ENCODE measurements around the gene CSNK1G3. TPM values are rescaled to one million over a fixed set of nuclear protein-coding genes. Genes with fewer than 3 reads are reported as not detected.

CSNK1G3 gene
- total RNA-seq, 5 donors from 2014 or later (not counting 1 experiment from before 2014, with no cell fraction given), result 59.0 to 73.5 (median 71.9) TPM

GRCh38 chr5:123585871-123586270 is 73.9 kb downstream of the CSNK1G3 start:
- POLR2A ChIA-PET, result no interaction called here

GRCh38 chr5:123594434-123594833 is 82.5 kb downstream of the CSNK1G3 start:
- Mint-ChIP-seq H3K27ac (no peak overlapping the region), H3K4me1 (no peaks in the 10 kb centered on the region), H3K36me3 (peaks cover 47% of the 10 kb centered on the region), H3K27me3 (no peaks in the 10 kb centered on the region), H3K4me3 (no peak overlapping the region), H3K9me3 (no peaks in the 10 kb centered on the region)
- Histone ChIP-seq H3K4me1 (ENCODE audit: control insufficient read depth in 1 of 2, extremely low read depth in 1 of 2, insufficient read depth in 2 of 2, low read length in 2 of 2) (no peaks in the 10 kb centered on the region), H3K27ac (ENCODE audit: low read length) (no peak overlapping the region), H3K4me3 (ENCODE audit: control insufficient read depth in 1 of 2, extremely low read depth in 1 of 2, low read length in 1 of 2) (no peak overlapping the region), H3K27me3 (replicated peaks in 1 of 2; ENCODE audit: control insufficient read depth in 2 of 2, extremely low read depth in 1 of 2, insufficient read depth in 2 of 2, low read length in 1 of 2) (no peaks in the 10 kb centered on the region), H3K9me3 (no peaks in the 10 kb centered on the region), H3K36me3 (ENCODE audit: control insufficient read depth in 2 of 2, extremely low read depth in 1 of 2, insufficient read depth in 1 of 2, low read length in 1 of 2) (peaks cover 0 to 11% of the 10 kb centered on the region in 2 donors)
- DNase-seq, result no peak
- no peak for ATAC-seq (replicated peaks in 1 of 4)
- ChIA-PET POLR2A (interaction anchor here in 1 of 2 donors (0.6 kb wide), 2 partner anchors 15 to 761 kb away, joined by 4 to 7 read pairs; no protein-coding TSS in a partner anchor), CTCF (interaction anchor here (0.9 to 2.1 kb wide), 5 partner anchors 13 to 17 kb away, joined by 3 to 10 read pairs (median 4); no protein-coding TSS in a partner anchor)

More at GRCh38 chr5:123585871-123586270, 73.9 kb downstream of the CSNK1G3 start:
- no peaks in the 10 kb centered on the region for H3K27me3 Mint-ChIP-seq
- 89% methylated on average over 1 of the region's 2 CpGs for WGBS (ENCODE audit: insufficient coverage)
- Histone ChIP-seq H3K4me3 (ENCODE audit: control insufficient read depth in 1 of 2, extremely low read depth in 1 of 2, low read length in 1 of 2) (no peak overlapping the region), H3K27me3 (replicated peaks in 1 of 2; ENCODE audit: control insufficient read depth in 2 of 2, extremely low read depth in 1 of 2, insufficient read depth in 2 of 2, low read length in 1 of 2) (no peaks in the 10 kb centered on the region), H3K27ac (ENCODE audit: low read length) (no peak overlapping the region), H3K9me3 (no peaks in the 10 kb centered on the region), H3K4me1 (ENCODE audit: control insufficient read depth in 1 of 2, extremely low read depth in 1 of 2, insufficient read depth in 2 of 2, low read length in 2 of 2) (no peaks in the 10 kb centered on the region), H3K36me3 (ENCODE audit: control insufficient read depth in 2 of 2, extremely low read depth in 1 of 2, insufficient read depth in 1 of 2, low read length in 1 of 2) (peaks cover 0 to 2% of the 10 kb centered on the region in 2 donors)
- H3K4me1 Mint-ChIP-seq, result peaks cover 0 to 3% (median 0%) of the 10 kb centered on the region in 3 donors
- CTCF ChIA-PET, result interaction anchor here in 1 of 2 donors (1.3 kb wide), 1 partner anchor 17 kb away, joined by 3 read pairs; no protein-coding TSS in a partner anchor
- ATAC-seq (replicated peaks in 1 of 4), result no peak
- H3K4me3 Mint-ChIP-seq, result no peak overlapping the region
- H3K27ac Mint-ChIP-seq, result no peak overlapping the region
- peaks cover 36% of the 10 kb centered on the region for H3K36me3 Mint-ChIP-seq
- no peak for DNase-seq
- H3K9me3 Mint-ChIP-seq, result no peaks in the 10 kb centered on the region

DNA sequence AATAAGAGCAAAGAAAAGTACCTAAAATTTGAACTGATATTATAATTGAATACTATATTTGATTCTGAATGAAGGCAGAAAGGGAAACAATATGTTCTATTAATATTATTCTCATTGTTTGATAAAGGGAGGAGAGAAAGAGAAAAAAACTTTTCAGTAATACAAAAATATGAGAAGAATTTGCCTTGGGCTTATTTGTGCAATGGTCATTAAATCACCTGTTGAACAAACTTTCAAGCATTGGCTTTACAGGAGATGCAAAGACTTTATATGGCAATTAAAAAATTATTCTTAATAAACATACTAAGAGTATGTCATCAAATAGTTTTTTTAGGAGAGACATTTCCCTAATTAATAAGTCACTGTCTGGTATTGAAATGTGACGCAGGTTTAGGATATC is 85.0 kb downstream of the CSNK1G3 start:
- H3K4me3 ChIP-seq (ENCODE audit: control insufficient read depth in 1 of 2, extremely low read depth in 1 of 2, low read length in 1 of 2), result no peak overlapping the region
- H3K4me1 ChIP-seq (ENCODE audit: control insufficient read depth in 1 of 2, extremely low read depth in 1 of 2, insufficient read depth in 2 of 2, low read length in 2 of 2), result no peaks in the 10 kb centered on the region
- ATAC-seq (replicated peaks in 1 of 4), result no peak
- no peaks in the 10 kb centered on the region for H3K9me3 ChIP-seq
- WGBS (ENCODE audit: insufficient coverage), result no CpG with 5 or more reads among the region's 1 CpG
- Mint-ChIP-seq H3K27me3 (no peaks in the 10 kb centered on the region), H3K36me3 (peaks cover 42% of the 10 kb centered on the region), H3K4me3 (no peak overlapping the region), H3K9me3 (no peaks in the 10 kb centered on the region), H3K27ac (no peak overlapping the region), H3K4me1 (peaks cover 0 to 3% (median 0%) of the 10 kb centered on the region in 3 donors)
- H3K27ac ChIP-seq (ENCODE audit: low read length), result no peak overlapping the region
- no peak for DNase-seq
- CTCF ChIA-PET, result no interaction called here
- POLR2A ChIA-PET, result no interaction called here
- no peaks in the 10 kb centered on the region for H3K27me3 ChIP-seq (replicated peaks in 1 of 2; ENCODE audit: control insufficient read depth in 2 of 2, extremely low read depth in 1 of 2, insufficient read depth in 2 of 2, low read length in 1 of 2)
- peaks cover 0 to 8% of the 10 kb centered on the region in 2 donors for H3K36me3 ChIP-seq (ENCODE audit: control insufficient read depth in 2 of 2, extremely low read depth in 1 of 2, insufficient read depth in 1 of 2, low read length in 1 of 2)

GRCh38 chr5:123598028-123598689 is 86.2 kb downstream of the CSNK1G3 start:
- Mint-ChIP-seq H3K27me3 (no peaks in the 10 kb centered on the region), H3K4me3 (no peak overlapping the region), H3K4me1 (peaks cover 0 to 3% (median 0%) of the 10 kb centered on the region in 3 donors), H3K36me3 (peaks cover 41% of the 10 kb centered on the region), H3K27ac (no peak overlapping the region), H3K9me3 (no peaks in the 10 kb centered on the region)
- Histone ChIP-seq H3K36me3 (ENCODE audit: control insufficient read depth in 2 of 2, extremely low read depth in 1 of 2, insufficient read depth in 1 of 2, low read length in 1 of 2) (peaks cover 0 to 8% of the 10 kb centered on the region in 2 donors), H3K27ac (ENCODE audit: low read length) (no peak overlapping the region), H3K4me3 (ENCODE audit: control insufficient read depth in 1 of 2, extremely low read depth in 1 of 2, low read length in 1 of 2) (no peak overlapping the region), H3K9me3 (no peaks in the 10 kb centered on the region), H3K27me3 (replicated peaks in 1 of 2; ENCODE audit: control insufficient read depth in 2 of 2, extremely low read depth in 1 of 2, insufficient read depth in 2 of 2, low read length in 1 of 2) (no peaks in the 10 kb centered on the region), H3K4me1 (ENCODE audit: control insufficient read depth in 1 of 2, extremely low read depth in 1 of 2, insufficient read depth in 2 of 2, low read length in 2 of 2) (no peaks in the 10 kb centered on the region)
- ATAC-seq (replicated peaks in 1 of 4) (no peak), DNase-seq (no peak)
- 81% methylated on average over 2 of the region's 5 CpGs for WGBS (ENCODE audit: insufficient coverage)
- ChIA-PET POLR2A (interaction anchor here in 1 of 2 donors (0.5 kb wide), 1 partner anchor 21 kb away, joined by 6 read pairs; no protein-coding TSS in a partner anchor), CTCF (no interaction called here)

GRCh38 chr5:123599171-123599570 is 87.2 kb downstream of the CSNK1G3 start:
- peaks cover 38% of the 10 kb centered on the region for H3K36me3 Mint-ChIP-seq
- no peak overlapping the region for H3K4me3 Mint-ChIP-seq
- no CpG with 5 or more reads among the region's 2 CpGs for WGBS (ENCODE audit: insufficient coverage)

DNA sequence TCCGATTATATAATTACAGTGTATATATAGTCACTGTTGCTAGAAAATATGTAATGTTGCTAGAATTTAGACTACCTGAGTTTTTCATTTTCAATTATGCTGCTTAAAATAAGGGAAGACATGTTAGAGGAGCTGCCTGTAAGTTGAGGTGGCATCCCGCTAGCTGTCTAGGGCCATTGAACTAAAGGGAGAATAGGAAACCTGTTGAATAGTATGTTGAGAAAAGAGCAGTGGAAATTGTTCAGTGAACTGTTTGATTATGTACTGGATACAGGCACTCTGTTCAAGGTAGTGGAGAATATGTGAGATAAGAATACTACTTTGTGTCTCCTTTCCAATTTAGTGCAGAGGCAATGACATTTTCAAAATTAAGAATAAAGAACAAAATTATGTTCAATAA is 89.6 kb downstream of the CSNK1G3 start:
- no peak overlapping the region for H3K4me3 Mint-ChIP-seq
- ChIA-PET POLR2A (no interaction called here), CTCF (no interaction called here)
- H3K27ac ChIP-seq (ENCODE audit: low read length), result no peak overlapping the region
- H3K9me3 Mint-ChIP-seq, result no peaks in the 10 kb centered on the region
- no peaks in the 10 kb centered on the region for H3K27me3 ChIP-seq (replicated peaks in 1 of 2; ENCODE audit: control insufficient read depth in 2 of 2, extremely low read depth in 1 of 2, insufficient read depth in 2 of 2, low read length in 1 of 2)
- peaks cover 0 to 10% of the 10 kb centered on the region in 2 donors for H3K36me3 ChIP-seq (ENCODE audit: control insufficient read depth in 2 of 2, extremely low read depth in 1 of 2, insufficient read depth in 1 of 2, low read length in 1 of 2)
- no peaks in the 10 kb centered on the region for H3K9me3 ChIP-seq
- no peaks in the 10 kb centered on the region for H3K4me1 ChIP-seq (ENCODE audit: control insufficient read depth in 1 of 2, extremely low read depth in 1 of 2, insufficient read depth in 2 of 2, low read length in 2 of 2)
- WGBS (ENCODE audit: insufficient coverage), result 100% methylated on average over 1 of the region's 2 CpGs
- DNase-seq (no peak), ATAC-seq (replicated peaks in 1 of 4) (no peak)
- H3K27me3 Mint-ChIP-seq, result no peaks in the 10 kb centered on the region
- H3K27ac Mint-ChIP-seq, result peak overlapping the region in 1 of 2 donors; percentile 28
- H3K4me3 ChIP-seq (ENCODE audit: control insufficient read depth in 1 of 2, extremely low read depth in 1 of 2, low read length in 1 of 2), result no peak overlapping the region
- peaks cover 0 to 3% (median 0%) of the 10 kb centered on the region in 3 donors for H3K4me1 Mint-ChIP-seq
- peaks cover 27% of the 10 kb centered on the region for H3K36me3 Mint-ChIP-seq

More at GRCh38 chr5:123599171-123599570, 87.2 kb downstream of the CSNK1G3 start:
- H3K27ac Mint-ChIP-seq, result no peak overlapping the region
- no peaks in the 10 kb centered on the region for H3K27me3 ChIP-seq (replicated peaks in 1 of 2; ENCODE audit: control insufficient read depth in 2 of 2, extremely low read depth in 1 of 2, insufficient read depth in 2 of 2, low read length in 1 of 2)
- H3K4me1 ChIP-seq (ENCODE audit: control insufficient read depth in 1 of 2, extremely low read depth in 1 of 2, insufficient read depth in 2 of 2, low read length in 2 of 2), result no peaks in the 10 kb centered on the region
- peaks cover 0 to 10% of the 10 kb centered on the region in 2 donors for H3K36me3 ChIP-seq (ENCODE audit: control insufficient read depth in 2 of 2, extremely low read depth in 1 of 2, insufficient read depth in 1 of 2, low read length in 1 of 2)
- H3K27ac ChIP-seq (ENCODE audit: low read length), result no peak overlapping the region
- CTCF ChIA-PET, result no interaction called here
- ATAC-seq (replicated peaks in 1 of 4) (no peak), DNase-seq (no peak)
- POLR2A ChIA-PET, result no interaction called here
- H3K4me1 Mint-ChIP-seq, result peaks cover 0 to 3% (median 0%) of the 10 kb centered on the region in 3 donors
- H3K9me3 ChIP-seq, result no peaks in the 10 kb centered on the region
- H3K9me3 Mint-ChIP-seq, result no peaks in the 10 kb centered on the region
- no peak overlapping the region for H3K4me3 ChIP-seq (ENCODE audit: control insufficient read depth in 1 of 2, extremely low read depth in 1 of 2, low read length in 1 of 2)
- no peaks in the 10 kb centered on the region for H3K27me3 Mint-ChIP-seq

All from T-cell (primary cell).